Tibial nerve (tissue), 4 donors: ENCODE results near the gene SKIL.

Experiments used
- CTCF ChIP-seq, 5 experiments: fragments of 200-600 bp in 3 of 5; fragments of 450-650 bp in 2 of 5; sonication (generic) in 3 of 5; IDR thresholded peaks; one replicate each; pipeline ENCODE4 v1.5.1; 2016 to 2019; ENCODE audit warnings: antibody characterized with exemption in 5 of 5, mild to moderate bottlenecking in 3 of 5, moderate library complexity in 2 of 5
- EP300 ChIP-seq, 2 donors: sonication (generic); formaldehyde crosslinking; IDR thresholded peaks; one replicate each; pipeline ENCODE4 v1.6.1; 2017; ENCODE audit warnings: antibody characterized with exemption in 2 of 2, mild to moderate bottlenecking in 1 of 2

- no peak for TF ChIP-seq CTCF (IDR thresholded peaks at IDR 0.05)
- no peak for TF ChIP-seq EP300 (IDR thresholded peaks at IDR 0.05)
These were observed 10.8 kb upstream of the SKIL start for GRCh38 chr3:170346481-170347392.
